Stimulated activated CD8-positive, alpha-beta memory T cell treated with anti-CD3 and anti-CD28 coated beads, Interleukin-12 subunit alpha, Interleukin-12 subunit beta, amount 100 ng/mL, for 24 hours (primary cell): ENCODE measurements around the gene ADH7.
"Not testable (repeated sequence)": the region's sequence is repeated elsewhere in the genome, so short reads cannot be mapped to it uniquely, and the experiment has no call there.

ENCODE experiments used
- DNase-seq: peaks from one replicate; pipeline ENCODE4 v3.0.0-alpha.2; 2020; ENCODE audit errors: extremely low read depth

The ADH7 gene

DNA sequence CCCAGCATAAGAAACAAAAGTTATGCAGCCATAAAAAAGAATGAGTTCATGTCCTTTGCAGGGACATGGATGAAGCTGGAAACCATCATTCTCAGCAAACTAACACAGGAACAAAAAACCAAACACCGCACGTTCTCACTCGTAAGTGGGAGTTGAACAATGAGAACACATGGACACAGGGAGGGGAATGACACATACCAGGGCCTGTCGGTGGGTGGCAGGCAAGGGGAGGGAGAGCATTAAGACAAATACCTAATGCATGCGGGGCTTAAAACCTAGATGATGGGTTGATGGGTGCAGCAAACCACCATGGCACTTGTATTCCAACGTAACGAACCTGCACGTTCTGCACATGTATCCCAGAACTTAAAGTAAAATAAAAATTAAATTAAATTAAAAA lies 19.4 kb downstream of the ADH7 start:
- DNase-seq, result not testable (repeated sequence)

DNA sequence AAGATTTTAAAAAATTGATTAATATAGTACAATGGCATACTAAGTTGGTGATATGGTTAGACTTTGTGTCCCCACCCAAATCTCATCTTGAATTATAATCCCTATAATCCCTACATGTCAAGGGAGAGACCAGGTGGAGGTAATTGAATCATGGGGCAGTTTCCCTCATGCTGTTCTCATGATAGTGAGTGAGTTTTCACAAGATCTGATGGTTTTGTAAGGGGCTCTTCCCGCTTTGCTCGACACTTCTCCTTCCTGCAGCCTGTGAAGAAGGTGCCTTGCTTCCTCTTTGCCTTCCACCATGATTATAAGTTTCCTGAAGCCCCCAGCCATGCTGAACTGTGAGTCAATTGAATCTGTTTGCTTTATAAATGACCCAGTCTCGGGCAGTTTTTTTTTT lies 20.2 kb downstream of the ADH7 start:
- not testable (repeated sequence) for DNase-seq

DNA sequence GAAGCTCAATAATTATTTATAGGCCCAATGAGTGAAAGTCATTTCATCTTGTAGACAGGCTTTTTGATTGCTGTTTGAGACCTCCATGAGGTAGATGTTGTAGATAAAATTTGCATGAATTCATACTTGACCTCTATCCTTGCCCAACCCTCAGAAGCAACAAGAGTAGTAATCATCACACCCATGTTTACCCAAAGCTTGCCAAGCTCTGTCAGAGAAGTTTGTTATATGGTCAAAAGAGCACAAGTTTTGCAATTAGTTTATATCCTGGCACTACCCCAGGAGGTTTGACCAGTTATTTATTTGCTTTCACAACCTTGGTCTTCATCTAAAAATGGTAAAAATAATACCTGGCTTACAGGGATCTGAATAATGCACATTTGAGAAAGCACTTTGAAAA lies 20.7 kb downstream of the ADH7 start:
- DNase-seq, result no peak

DNA sequence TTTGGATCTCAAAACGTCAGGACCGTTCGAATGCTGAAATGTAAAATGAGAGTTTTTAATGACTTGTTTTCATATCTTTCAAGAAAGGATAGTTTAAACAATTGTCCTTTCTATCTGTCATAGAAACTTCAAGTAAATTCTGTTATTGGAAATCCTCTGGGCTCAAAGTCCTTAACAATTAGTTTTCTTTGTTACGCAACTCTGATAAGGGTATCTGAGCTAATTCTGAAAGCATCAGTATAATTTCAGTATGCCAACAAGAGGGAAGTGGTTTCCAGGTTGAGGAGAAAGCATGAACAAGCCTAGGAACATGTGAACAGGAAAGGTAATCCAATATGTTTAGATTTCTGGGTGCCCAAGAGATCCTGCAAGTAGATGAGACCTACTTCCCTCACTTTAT lies 22.0 kb downstream of the ADH7 start:
- DNase-seq, result no peak

DNA sequence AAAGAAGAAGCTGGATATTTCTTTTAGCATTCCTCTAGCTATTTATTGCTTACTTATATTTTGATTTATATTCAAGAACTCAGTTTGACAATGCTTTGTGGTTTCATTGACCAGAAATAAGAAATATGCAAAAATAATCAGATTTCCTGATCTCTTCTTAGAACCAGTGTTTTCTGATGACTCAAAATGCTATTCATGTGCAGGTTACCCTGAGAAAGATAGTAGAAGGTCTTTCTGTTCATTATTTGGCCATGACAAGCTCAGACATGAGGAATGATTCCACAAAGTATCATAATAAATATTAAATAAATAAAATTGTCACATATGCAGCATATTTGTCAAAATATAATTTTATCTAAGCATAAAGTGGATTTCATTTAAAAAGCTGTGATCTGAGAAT lies 24.1 kb downstream of the ADH7 start:
- DNase-seq, result no peak

DNA sequence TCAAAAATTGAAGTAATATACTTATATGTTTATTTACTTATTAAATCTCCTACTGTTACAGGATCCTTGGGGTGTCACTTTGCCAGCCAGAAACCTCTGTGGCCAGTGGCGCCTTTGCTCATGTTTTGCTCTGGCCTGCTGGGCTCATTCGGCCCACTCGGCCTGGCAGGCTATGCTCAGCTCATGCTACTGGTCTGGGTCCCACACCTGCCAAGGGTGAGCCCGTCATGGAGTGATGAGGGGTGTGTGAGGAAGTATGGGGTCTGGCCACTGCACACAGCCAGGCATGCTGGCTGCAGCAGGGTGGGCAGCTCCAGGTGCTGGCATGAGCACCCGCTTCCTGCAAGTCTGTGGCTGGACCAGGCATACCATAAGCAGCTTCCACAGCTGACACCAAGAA lies 25.1 kb downstream of the ADH7 start:
- DNase-seq, result no peak

DNA sequence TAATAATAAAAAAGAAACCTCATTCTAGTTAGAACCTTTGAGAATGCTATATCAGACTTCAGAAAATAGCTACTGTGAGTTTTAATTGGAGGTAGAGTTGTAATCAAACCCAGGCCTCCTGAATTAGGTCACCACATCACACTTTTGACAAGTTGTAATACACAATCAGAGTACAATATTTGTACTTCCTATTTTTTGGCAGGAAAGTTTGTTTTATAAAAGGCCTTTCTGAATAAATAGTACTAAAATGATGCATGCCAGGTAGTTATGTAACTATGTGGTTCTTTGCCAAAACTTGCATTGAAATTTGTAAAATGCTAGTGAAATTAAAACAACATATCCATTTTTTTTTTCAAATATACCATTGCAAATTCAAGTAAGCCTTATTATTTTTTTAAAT lies 26.8 kb downstream of the ADH7 start:
- DNase-seq, result no peak

DNA sequence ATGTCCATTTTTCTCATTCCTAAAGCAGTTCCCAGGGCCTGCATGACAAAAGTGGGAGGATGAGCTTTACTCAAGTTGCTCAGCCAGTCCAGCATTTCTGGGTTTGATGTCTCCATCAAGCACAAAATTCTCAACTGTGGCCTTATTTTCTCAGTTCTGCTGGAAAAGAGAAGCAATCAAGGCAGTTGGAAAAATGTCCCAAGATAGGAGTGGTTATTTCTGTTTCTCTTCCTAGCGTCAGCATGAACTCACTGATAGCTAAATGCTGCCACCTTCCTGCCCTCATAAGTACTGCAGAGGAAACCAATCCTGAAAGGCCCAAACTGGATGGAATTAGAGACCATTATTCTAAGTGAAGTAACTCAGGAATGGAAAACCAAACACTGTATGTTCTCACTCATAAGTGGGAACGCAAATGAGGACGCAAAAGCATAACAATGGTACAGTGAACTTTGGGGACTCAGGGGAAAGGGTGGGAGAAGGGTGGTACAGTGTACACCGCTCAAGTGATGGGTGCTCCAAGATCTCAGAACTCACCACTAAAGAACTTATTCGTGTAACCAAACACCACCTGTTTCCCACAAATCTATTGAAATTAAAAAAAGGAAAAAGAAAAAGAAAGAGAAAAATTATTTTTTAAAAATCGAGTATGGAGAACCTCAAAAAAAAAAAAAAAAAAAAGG lies 29.6 kb downstream of the ADH7 start:
- DNase-seq, result no peak

DNA sequence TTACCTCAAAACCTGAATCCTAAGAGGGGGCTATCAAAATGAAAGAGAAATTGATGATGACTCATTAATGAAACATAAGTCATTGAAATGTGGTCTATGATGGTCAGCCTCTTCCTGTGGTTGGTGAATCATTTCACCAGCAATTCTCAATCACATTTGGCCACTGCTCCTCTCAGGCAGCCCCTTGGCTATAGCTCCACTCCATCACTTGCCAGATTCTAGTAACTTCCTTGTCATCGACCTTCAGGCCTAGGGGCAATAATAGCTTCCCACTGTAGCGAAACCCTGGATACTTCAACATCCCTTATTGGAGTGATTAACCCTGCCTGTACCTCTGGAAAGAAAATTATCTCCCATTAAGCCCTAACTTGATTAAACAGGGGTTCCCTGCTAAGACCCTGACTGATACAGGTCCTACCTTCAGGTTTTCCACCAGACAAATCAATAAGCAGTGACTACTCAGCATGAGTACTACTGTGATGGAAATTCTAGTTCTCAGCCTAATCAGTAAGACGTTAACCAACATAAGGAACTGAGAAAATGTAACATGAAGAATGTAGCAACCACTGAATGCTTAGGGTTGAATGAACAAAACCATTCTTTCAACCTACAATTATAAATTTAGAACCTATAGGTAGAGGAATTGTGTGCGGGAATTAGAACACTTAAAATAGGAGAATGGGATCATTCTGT lies 30.4 kb downstream of the ADH7 start:
- no peak for DNase-seq

DNA sequence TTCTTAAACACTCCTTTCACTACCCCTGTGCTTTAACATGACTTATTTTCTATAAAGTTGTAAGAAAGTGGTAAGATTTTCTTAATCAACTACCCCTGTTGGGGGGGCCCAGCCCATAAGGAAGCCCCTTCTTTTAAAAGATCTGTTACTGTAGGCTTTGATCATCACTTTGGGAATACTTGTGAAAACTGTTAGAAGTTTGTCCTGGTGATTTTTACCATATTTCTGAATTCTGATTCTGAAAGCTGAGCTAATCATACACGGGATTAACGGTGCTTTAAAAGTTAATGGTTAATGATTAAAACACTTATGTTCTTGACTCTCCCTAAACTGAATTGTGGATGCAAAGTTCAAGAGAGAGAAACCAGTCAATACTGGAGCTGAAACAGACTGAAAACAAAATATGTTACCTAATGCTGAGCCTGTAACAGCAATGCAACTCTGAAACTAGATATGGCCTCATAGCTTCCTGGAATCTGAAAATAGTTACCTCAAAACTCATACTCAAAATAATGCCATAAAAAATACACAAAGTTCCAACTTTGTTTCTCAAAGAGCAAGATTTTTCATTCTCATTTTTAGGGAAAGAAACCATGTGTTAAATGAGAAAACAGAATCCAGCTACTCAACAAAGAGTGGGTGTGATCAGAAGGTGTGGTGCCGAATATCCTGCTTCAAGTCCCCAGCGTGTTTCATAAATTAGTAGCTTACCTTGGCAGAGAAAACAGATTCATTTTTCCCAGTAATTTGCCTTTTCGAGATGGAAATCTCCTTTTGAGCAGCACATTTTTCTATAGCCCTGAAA lies 31.6 kb downstream of the ADH7 start:
- DNase-seq, result no peak

DNA sequence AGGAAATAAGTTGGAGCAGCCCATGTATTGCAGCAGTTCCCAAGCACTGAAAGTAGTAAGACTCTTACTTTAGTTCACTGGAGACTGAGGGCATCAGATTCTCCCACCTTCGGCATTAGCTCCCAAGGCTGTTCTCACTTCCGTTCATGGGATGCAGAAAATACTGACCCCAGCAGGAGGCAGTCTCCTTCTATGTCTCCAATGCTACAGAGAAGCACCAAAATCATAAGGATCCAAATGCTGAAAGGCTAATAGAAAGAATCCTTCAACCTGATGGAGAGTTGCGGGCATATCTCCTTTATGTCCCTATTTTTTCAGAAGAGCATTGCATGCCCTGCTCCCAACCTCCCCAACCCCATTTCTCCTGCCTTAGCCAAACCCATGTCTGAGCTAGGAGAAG lies 32.4 kb downstream of the ADH7 start:
- DNase-seq, result no peak

DNA sequence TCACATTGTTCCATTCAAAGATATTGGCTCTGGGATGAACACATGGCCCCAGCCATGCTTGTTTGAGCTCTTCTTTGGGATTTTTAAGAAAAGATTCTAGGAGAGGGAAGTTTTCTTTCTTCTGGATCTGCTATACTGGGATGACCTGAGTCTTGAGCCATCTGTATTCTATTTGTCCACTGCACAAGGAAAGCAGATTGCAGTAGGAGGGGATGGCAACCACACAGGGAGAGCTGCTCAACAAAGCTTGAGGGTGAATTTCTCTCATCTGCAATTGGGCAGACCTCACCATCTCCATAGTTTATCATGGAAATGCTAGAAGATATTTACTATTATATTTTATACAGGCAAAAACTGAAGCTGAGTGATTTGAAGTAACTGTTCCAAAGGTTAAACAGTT lies 34.3 kb downstream of the ADH7 start:
- DNase-seq, result no peak

DNA sequence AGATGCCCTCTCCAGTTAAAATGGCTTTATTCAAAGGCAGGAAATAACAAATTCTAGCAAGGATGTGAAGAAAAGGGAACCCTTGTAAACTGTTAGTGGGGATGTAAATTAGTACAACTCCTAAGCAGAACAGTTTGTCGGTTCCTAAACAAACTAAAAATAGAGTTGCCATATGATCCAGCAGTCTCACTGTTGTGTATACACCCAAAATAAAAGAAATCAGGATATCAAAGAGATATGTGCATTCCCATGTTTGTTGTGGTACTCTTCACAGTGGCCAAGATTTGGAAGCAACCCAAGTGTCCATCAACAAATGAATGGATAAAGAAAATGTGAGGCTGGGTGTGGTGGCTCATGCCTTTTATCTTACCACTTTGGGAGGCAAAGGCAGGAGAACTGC lies 36.1 kb downstream of the ADH7 start:
- no peak for DNase-seq

DNA sequence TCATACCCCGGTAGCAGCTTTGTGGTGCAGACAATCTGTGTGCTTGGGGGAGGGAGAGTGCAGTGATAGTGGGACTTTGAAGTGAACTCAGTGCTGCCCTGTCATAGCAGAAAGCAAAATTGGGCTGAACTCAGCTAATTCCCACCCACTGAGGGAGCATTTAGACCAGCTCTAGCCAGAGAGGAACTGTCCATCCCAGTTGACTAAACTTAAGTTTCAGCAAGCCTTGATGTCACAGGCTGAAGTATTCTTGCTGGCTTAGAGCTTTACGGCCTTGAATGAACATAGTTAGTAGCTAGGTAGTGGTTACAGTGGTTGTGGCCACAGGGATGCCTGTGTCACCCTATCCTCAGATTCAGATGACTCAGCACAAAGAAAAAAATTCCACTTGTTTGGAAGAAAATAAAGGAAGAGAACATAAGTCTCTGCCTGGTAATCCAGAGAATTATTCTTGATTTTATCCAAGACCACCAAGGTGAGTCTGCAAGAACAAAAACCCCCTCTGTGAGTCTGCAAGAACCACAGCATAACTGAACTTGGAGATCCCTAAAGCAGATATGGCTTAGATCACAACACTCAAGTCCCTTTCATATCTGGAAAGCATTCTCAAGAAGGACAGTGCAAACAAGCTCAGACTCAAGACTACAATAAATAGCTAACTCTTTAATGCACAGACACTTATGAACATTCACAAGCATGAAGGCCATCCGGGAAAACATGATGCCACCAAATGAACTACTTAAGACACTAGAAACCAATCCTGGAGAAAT lies 39.4 kb downstream of the ADH7 start:
- DNase-seq, result no peak

DNA sequence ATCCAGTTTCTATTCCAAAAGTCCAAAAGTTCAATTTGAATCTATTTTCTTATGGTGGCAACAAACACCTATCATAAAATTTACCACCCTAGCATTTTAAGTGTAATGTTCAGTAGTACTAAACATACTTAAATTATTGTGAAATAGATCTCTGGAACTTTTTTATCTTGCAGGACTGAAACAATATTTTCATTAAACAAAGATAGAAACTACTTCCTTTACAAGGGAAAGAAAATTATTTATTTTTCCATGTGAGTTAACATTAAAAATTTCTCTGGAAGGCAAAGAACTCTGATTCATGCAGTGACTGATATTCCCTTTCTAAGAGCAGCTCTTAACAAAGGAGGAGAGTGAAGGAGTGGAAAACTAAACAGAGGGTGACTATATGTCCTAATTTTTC lies 40.2 kb downstream of the ADH7 start:
- no peak for DNase-seq

DNA sequence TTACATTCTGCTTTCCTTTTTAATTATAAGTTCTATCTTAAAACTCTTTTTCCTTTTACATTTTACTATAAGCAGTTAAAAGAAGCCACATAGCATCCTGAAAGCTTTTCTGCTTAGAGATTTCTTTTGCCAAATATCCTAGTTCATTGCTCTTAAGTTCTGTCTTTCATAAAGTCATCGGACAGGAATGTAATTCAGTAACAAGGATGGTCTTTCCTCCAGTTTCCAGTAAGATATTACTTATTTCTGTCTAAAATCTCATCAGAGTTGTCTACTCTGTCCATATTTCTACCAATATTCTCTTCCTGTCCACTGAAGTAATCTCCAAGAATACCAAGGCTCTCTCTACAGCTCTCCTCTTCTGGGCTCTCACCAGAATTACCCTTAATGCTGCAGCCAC lies 45.1 kb downstream of the ADH7 start:
- DNase-seq, result no peak

DNA sequence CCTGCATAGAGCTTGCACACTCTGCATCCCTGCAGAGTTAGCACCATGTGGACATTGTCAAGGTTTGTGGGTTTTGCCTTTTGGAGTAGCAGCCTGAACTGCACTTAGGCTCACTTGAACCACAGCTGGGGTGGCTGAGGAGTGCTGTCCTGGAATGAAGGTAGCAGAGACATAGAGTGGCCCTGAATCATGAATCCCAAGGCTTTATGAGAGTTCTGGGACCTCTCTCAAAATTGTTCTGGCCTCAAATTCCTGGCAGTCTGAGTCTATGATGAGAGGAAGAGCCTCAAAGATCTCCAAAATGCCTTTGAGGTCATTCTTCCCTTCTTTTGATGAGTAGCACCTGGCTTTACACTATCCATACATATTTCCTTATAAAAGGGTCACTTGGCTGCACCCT lies 45.5 kb downstream of the ADH7 start:
- DNase-seq, result no peak

DNA sequence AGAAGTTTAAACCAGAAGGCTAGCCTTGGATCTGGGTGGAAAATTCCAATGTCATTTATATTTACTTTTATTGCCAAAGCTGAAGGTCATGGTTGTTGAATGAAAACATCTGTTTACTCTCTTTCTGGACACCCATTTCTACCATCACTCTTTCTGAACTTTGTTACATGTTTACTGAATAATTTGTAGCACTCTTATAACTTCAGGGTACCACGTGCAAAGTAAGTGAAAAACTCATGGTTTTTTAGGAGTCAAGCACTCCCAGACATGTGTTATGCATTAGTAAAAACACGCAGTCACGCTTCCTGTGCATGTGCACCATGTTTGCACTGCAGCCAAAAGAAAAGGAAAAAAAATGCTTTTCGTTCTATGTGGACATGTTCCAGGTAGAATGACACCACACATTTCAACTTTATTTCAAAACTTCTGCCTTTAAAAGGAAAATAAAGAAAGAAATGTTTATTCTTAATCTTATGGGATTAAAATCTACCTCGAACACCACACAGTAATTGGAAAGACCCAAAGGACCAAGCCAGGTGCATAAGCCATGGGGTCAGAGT lies 51.2 kb downstream of the ADH7 start:
- no peak for DNase-seq

DNA sequence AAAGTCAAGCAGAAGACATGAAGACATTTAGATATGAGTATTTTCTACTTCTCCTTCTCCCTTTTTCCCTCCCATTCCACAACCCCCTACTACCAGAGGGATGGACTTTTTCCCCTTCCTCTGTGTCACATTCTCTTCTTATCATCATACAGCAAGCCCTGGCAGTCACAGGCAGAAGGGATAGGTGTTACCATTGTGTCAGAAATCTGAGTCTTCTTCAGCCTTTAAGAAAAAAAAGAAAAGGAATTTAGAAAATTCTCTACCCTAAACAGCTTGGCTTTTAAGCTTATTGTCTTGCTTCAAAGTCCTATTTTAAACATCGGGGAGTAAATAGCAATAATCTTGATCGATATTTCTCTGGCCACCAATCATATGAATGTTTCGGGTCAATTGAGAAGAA lies 51.7 kb downstream of the ADH7 start:
- no peak for DNase-seq

DNA sequence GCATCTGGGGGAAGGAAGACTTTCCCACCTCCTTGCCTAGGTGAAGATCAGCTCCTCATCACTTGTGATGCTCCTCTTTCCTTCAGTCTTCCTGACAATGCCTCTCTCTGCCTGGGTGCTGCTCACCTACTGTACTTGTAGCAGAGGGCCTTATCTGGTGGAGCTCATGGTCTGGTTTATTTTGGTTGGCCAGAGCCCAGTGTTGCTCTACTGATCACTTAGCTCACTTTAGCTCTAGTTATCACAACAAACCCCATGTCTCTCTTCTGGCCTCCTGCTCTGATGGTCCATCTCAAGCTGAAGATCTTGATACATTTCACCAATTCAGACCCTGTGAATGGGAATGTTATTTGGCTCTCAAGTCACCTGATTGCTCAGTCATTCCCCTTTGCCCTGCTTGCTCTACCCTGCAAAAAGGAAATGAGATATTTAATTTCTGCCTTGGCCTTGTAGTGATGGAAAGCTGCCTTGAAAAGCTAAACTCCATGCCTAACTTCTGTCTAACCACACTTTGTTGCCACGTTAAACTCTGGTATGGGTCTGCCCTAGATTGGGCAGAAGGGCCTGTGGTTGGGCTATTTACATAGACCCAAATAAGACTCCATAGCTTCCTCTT lies 52.3 kb downstream of the ADH7 start:
- DNase-seq, result no peak

DNA sequence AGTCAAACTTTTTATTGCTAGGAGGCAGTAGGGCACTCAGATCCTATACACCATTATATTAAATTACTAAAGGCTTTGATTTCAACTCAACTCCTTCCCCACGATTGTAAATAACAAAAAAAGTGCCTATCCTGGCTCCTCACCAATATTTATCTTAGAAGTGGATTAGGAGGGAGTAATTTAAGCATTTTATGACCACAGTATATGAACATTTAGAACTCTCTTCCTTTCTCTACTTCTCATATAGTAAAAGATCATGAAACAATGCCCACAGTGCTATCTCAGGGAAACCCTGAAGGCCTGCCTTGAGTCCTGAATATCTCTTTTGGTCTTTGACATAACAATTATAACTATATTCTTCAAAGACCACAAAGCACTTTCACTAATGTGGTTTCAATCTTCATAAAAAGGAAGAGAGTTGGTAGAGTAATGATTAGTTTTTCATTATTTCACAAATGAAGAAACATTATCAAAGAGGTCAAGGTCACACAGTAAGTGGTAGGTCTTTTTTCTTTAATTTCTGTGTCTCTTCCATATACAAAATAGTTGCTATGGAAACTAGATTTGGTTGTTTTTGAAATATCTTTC lies 53.5 kb downstream of the ADH7 start:
- no peak for DNase-seq
